Smooth muscle cell (in vitro differentiated cells): ENCODE measurements around the gene TM4SF5. TPM values are rescaled to one million over a fixed set of nuclear protein-coding genes. Genes with fewer than 3 reads are reported as not detected.

ENCODE experiments used
- DNase-seq: peaks from one replicate; lab custom pipeline; 2025; ENCODE audit not compliant: unreplicated experiment; lab: John Stamatoyannopoulos, UW
- H2AFZ ChIP-seq: fragments of 200-600 bp; sonication (generic); 2 replicates; pipeline ENCODE4 v1.6.0; 2016; ENCODE audit warnings: antibody characterized with exemption, low read depth, mild to moderate bottlenecking
- H3F3A ChIP-seq: fragments of 200-600 bp; sonication (generic); 2 replicates; pipeline ENCODE4 v1.6.0; 2017; ENCODE audit warnings: antibody characterized with exemption, low read depth
- H3K27ac ChIP-seq: fragments of 200-600 bp; sonication (generic); 2 replicates; pipeline ENCODE4 v1.5.1; 2016; ENCODE audit warnings: low read depth, mild to moderate bottlenecking
- H3K27me3 ChIP-seq: fragments of 200-600 bp; sonication (generic); 2 replicates; pipeline ENCODE4 v1.6.1; 2016; ENCODE audit warnings: low read depth, mild to moderate bottlenecking
- H3K36me3 ChIP-seq: fragments of 200-600 bp; sonication (generic); 2 replicates; pipeline ENCODE4 v1.5.1; 2016; ENCODE audit warnings: low read depth
- H3K4me1 ChIP-seq: fragments of 200-600 bp; sonication (generic); 2 replicates; pipeline ENCODE4 v1.5.1; 2016; ENCODE audit warnings: low read depth
- H3K4me2 ChIP-seq: fragments of 200-600 bp; sonication (generic); 2 replicates; pipeline ENCODE4 v1.6.0; 2016; ENCODE audit warnings: mild to moderate bottlenecking
- H3K4me3 ChIP-seq: fragments of 200-600 bp; sonication (generic); 2 replicates; pipeline ENCODE4 v1.5.1; 2016; ENCODE audit warnings: mild to moderate bottlenecking
- H3K79me2 ChIP-seq: fragments of 200-600 bp; sonication (generic); 2 replicates; pipeline ENCODE4 v1.6.0; 2016; ENCODE audit warnings: low read depth, mild to moderate bottlenecking
- H3K9ac ChIP-seq: fragments of 200-600 bp; sonication (generic); 2 replicates; pipeline ENCODE4 v1.6.0; 2016; ENCODE audit warnings: low read depth
- H3K9me3 ChIP-seq: fragments of 200-600 bp; sonication (generic); replicated peaks from 2 replicates; pipeline ENCODE4 v1.5.1; 2016; ENCODE audit warnings: low read depth
- H4K20me1 ChIP-seq: fragments of 200-600 bp; sonication (generic); 2 replicates; pipeline ENCODE4 v1.6.0; 2016; ENCODE audit warnings: low read depth
- CTCF ChIP-seq: fragments of 200-600 bp; sonication (generic); IDR thresholded peaks from 2 replicates; pipeline ENCODE4 v1.5.1; 2017; ENCODE audit warnings: borderline replicate concordance, mild to moderate bottlenecking, antibody characterized with exemption; ENCODE audit not compliant: insufficient read depth, poor library complexity, severe bottlenecking
- WGBS: methylation state at CpG from one replicate; pipeline ENCODE4 v1.1.7; 2016; ENCODE audit warnings: low lambda C conversion rate; 5-methylcytosine and 5-hydroxymethylcytosine counted together
- polyA plus RNA-seq: library from polyadenylated mRNA; unstranded; fragments of >200 nt; fragmentation: Nextera tagmentation; extraction: Ambion mirVana; gene quantifications from 2 replicates; pipeline ENCODE4 v1.2.1, GENCODE V29; 2016
- total RNA-seq: library from RNA; depleted of rRNA; stranded (reverse); fragments of >200 nt; gene quantifications from 2 replicates; pipeline ENCODE4 v1.2.3, GENCODE V29; 2014

Gene TM4SF5, protein sequence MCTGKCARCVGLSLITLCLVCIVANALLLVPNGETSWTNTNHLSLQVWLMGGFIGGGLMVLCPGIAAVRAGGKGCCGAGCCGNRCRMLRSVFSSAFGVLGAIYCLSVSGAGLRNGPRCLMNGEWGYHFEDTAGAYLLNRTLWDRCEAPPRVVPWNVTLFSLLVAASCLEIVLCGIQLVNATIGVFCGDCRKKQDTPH
- total RNA-seq: not detected in 2 replicates
- not detected in 2 replicates for polyA plus RNA-seq

- Histone ChIP-seq H3K9ac (no peak within 1 kb of the TSS), H3K9me3 (no peaks in the 10 kb centered on the region), H4K20me1 (no peaks in the 10 kb centered on the region), H3K27me3 (peaks cover 8% of the 10 kb centered on the region), H3K79me2 (no peaks in the 10 kb centered on the region), H3K36me3 (no peaks in the 10 kb centered on the region), H3K4me2 (no peak within 1 kb of the TSS), H3F3A (no peaks in the 10 kb centered on the region), H3K27ac (no peak within 1 kb of the TSS), H3K4me1 (no peaks in the 10 kb centered on the region), H2AFZ (no peak within 1 kb of the TSS), H3K4me3 (no peak within 1 kb of the TSS)
- no peak for DNase-seq
- TF ChIP-seq CTCF: no peak
- WGBS: 83% methylated on average over 13 of the region's 13 CpGs
Observed at GRCh38 chr17:4771519-4772234, at the start of gene TM4SF5. Gene TM4SF5, plus strand, starts transcription at chr17:4771886. Its CDS starts 37 bp downstream, at chr17:4771923.

DNA sequence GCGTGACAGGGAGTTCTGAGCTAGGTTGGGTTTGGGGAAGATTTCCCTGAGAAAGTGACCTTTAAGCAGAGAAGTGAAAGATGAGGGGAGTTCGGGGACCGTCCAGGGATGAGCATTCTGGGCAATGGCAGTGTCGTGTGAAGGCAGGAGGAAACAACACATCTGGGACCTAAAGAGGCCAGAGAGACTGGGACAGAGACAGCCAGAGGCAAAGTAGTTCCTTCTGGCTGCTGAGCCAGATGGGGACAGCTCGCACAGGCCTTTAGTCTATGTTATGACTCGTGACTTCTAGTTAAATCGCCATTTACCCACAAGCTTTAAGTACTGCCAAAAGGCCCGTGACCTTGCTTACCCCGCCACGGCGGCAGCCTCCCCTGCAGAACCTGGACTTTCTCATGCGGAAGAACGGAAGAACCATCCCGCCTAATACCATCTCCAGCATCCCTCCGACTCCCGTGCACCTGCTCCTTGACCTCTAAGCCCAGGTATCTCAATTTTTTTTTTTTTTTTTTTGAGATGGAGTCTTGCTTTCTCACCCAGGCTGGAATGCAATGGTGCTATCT lies 48.9 kb upstream of the TM4SF5 start:
- no peak for DNase-seq
- H3K9ac ChIP-seq: no peak overlapping the region
- H3K27ac ChIP-seq: no peak overlapping the region
- no peak overlapping the region for H3K4me2 ChIP-seq
- whole genome bisulfite sequencing: 92% methylated on average over 16 of the region's 16 CpGs
- no peaks in the 10 kb centered on the region for H4K20me1 ChIP-seq
- H3K9me3 ChIP-seq: no peaks in the 10 kb centered on the region
- no peaks in the 10 kb centered on the region for H3F3A ChIP-seq
- no peak overlapping the region for H3K4me3 ChIP-seq
- H3K27me3 ChIP-seq: no peaks in the 10 kb centered on the region
- H3K36me3 ChIP-seq: no peaks in the 10 kb centered on the region
- H3K4me1 ChIP-seq: no peaks in the 10 kb centered on the region
- no peak for TF ChIP-seq CTCF
- no peaks in the 10 kb centered on the region for H3K79me2 ChIP-seq
- H2AFZ ChIP-seq: no peak overlapping the region

DNA sequence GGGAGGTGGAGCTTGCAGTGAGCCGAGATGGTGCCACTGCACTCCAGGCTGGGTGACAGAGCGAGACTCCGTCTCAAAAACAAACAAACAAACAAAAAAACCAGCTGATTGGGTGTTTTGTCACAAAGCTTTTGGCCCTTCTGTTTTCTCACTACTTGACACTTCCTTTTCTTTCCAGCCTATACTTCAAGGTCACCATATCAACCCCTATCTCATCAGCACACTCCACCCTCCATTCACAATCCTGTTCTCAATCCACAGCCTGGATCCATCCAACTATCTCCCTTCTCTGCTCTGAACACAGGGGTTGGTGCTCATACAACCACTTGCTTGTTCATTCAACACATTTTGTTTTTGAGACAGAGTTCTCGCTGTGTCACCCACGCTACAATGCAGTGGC lies 47.0 kb upstream of the TM4SF5 start:
- Histone ChIP-seq H3F3A (no peaks in the 10 kb centered on the region), H4K20me1 (no peaks in the 10 kb centered on the region), H3K4me2 (no peak overlapping the region), H3K4me1 (no peaks in the 10 kb centered on the region), H3K9ac (no peak overlapping the region), H3K79me2 (no peaks in the 10 kb centered on the region), H3K9me3 (no peaks in the 10 kb centered on the region), H3K27me3 (no peaks in the 10 kb centered on the region), H3K27ac (no peak overlapping the region), H3K36me3 (no peaks in the 10 kb centered on the region), H3K4me3 (no peak overlapping the region), H2AFZ (no peak overlapping the region)
- no peak for DNase-seq
- 83% methylated on average over 5 of the region's 5 CpGs for WGBS
- TF ChIP-seq CTCF: no peak
